GM18909 (cell line): Measurements from ENCODE around the gene IGF2R.

Experiments used
- ATAC-seq: cut with Tn5 transposase; IDR thresholded peaks from one replicate; pipeline ENCODE4 v1.9.1; 2021; ENCODE audit warnings: mild to moderate bottlenecking; ENCODE audit not compliant: unreplicated experiment, poor library complexity

Gene IGF2R

DNA sequence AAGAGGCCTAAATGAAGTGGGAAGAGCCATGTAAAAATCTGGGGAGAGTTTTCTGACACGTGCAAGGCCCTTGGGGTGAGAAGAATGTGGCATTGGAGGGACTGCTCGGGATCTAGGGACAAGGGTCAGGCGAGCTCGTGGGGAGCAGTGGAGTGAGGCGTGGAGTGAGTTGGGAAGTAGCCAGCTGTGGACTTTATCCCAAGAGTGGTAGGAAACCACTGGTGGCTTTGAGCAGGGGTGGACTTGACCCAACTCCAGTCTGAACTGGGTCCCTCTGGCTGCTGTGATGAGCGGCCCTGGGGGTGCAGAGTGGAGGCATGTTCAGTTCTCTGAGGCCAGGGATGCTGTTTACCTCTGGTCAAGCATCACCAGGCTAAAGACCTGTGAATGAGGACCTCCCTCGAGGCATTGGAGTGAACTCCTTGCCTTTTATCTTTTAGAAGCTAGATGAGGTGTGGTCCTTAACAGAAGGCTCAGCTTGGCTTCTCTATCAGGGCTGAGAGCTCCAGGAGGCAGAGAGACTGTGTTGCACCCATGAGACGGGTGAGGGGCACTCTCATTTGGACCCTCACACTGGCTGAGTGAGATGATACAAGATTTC lies 173.3 kb downstream of the IGF2R start:
- ATAC-seq, result no peak

DNA sequence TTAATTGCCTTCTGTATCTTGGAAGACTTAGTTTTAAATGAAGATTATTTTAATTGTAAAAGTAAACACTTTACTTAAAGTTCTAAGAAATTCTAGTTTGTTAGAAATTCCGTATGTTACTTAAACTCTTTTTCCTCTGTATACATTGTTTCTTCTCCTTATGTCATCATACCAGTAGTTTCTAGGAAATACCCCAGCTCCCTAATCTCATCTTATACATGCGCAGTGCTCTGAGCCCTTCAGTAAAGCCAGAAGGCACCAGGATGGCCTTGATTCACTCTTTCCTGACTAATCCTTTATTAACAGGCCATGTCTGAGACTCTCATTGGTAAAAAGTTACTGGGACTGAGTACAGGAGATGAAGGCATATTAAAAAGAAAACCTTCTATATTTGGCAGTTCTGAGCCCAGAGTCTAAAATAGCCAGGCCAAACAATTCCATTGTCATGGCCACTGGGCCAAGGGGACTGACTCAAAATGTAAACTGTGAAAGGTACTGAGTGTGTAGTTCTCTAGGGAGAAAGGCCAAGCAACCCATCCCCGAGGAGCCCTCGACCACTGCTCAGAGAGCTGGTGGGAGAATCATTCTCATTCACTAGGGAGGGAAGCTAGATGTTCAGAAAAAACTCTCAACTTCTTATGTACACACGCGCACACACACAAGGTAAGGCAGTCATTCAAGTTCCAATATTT lies 177.7 kb downstream of the IGF2R start:
- no peak for ATAC-seq

GRCh38 chr6:160147146-160147536 lies 178.3 kb downstream of the IGF2R start:
- no peak for ATAC-seq

DNA sequence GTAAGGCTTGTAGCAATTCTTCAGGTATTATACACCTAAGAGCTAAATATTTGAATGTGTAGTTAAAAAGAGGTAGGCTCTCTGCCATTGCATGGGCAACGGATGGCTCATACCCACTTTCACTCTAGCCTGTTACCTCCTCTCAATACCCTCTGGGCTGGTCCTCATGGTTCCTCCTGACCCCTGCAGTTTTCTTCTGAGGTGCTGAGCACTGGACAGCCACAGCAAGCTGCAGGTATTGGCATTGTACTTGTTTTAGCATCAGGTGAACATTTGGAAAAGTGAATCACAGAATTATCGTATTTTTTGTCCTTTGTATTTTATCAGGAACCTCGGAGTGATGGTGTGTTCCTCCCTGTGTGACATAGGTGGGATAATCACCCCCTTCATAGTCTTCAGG lies 185.6 kb downstream of the IGF2R start:
- ATAC-seq, result no peak

DNA sequence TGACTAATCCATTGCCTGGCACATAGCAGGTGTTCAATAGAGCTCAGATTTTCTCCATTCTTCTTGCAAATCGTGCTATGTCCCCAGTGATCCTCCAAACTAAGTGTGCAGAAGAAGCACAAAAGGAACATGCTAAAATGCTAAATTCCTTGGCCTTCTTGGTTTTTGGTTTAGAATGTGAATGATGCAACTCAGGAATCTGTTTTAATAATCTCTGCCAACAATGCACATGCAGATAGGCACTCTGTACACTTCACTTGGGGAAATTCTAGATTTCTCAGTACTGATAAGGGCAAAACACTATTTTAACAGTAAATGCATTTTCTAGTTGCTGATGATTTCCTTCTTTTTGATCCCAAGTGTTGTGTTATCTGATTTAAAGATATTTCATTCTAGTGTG lies 188.0 kb downstream of the IGF2R start:
- no peak for ATAC-seq

DNA sequence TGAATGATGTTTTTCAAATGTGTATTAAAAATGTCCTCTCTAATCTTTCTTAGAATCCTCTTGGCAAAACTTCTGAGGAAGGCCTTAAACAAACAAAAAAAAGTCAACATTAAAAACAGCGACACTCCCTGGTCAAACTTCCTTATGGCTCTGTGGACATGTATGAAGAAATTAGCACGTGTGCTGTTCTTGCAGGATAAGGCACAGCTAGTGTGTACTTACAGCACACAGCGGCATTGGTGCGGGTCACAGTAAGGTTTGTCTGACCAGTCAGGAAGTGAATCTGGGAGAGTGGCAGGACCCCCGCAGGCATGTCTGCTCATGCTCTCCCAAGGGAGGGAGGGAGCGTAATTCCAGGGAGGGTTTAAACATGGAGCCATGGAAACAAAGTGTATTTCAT lies 191.6 kb downstream of the IGF2R start:
- ATAC-seq, result no peak
